GM19372 (cell line): ENCODE data around the gene PTPRD.
"Not testable (repeated sequence)": the region's sequence is repeated elsewhere in the genome, so short reads cannot be mapped to it uniquely, and the experiment has no call there.

Experiments
- ATAC-seq: cut with Tn5 transposase; IDR thresholded peaks from one replicate; pipeline ENCODE4 v1.9.1; 2021; ENCODE audit warnings: mild to moderate bottlenecking, low read depth, moderate library complexity; ENCODE audit not compliant: unreplicated experiment

Gene PTPRD

GRCh38 chr9:9557804-9558334 lies 1054.9 kb downstream of the PTPRD start:
- ATAC-seq, result no peak

- no peak for ATAC-seq
Measured at GRCh38 chr9:9556865-9557803, 1055.7 kb downstream of the PTPRD start.

- ATAC-seq, result no peak
Measured at GRCh38 chr9:9552665-9553064, 1060.1 kb downstream of the PTPRD start.

- ATAC-seq, result no peak
Measured at GRCh38 chr9:9538766-9539165, 1074.0 kb downstream of the PTPRD start.

- ATAC-seq, result no peak
Measured at GRCh38 chr9:9538356-9538755, 1074.4 kb downstream of the PTPRD start.

GRCh38 chr9:9536523-9536922 lies 1076.3 kb downstream of the PTPRD start:
- no peak for ATAC-seq

GRCh38 chr9:9523476-9524139 lies 1089.2 kb downstream of the PTPRD start:
- no peak for ATAC-seq

GRCh38 chr9:9522406-9522805 lies 1090.4 kb downstream of the PTPRD start:
- no peak for ATAC-seq

- no peak for ATAC-seq
Measured at GRCh38 chr9:9521033-9521779, 1091.6 kb downstream of the PTPRD start.

GRCh38 chr9:9504869-9505268 lies 1107.9 kb downstream of the PTPRD start:
- no peak for ATAC-seq

- no peak for ATAC-seq
Measured at GRCh38 chr9:9499546-9499945, 1113.3 kb downstream of the PTPRD start.

- ATAC-seq, result no peak
Measured at GRCh38 chr9:9498846-9499245, 1114.0 kb downstream of the PTPRD start.

- ATAC-seq, result no peak
Measured at GRCh38 chr9:9498128-9498527, 1114.7 kb downstream of the PTPRD start.

GRCh38 chr9:9494336-9494735 lies 1118.5 kb downstream of the PTPRD start:
- no peak for ATAC-seq

- no peak for ATAC-seq
Measured at GRCh38 chr9:9492506-9492905, 1120.3 kb downstream of the PTPRD start.

- no peak for ATAC-seq
Measured at GRCh38 chr9:9489183-9489582, 1123.6 kb downstream of the PTPRD start.

GRCh38 chr9:9483175-9483574 lies 1129.6 kb downstream of the PTPRD start:
- ATAC-seq, result no peak

- no peak for ATAC-seq
Measured at GRCh38 chr9:9478741-9479140, 1134.1 kb downstream of the PTPRD start.

GRCh38 chr9:9469271-9469670 lies 1143.5 kb downstream of the PTPRD start:
- ATAC-seq, result no peak

GRCh38 chr9:9441874-9442273 lies 1170.9 kb downstream of the PTPRD start:
- ATAC-seq, result not testable (repeated sequence)

- no peak for ATAC-seq
Measured at GRCh38 chr9:9437641-9438040, 1175.2 kb downstream of the PTPRD start.
